Smooth muscle cell (in vitro differentiated cells): ENCODE results near the gene VPS37B. TPM values are rescaled to one million over a fixed set of nuclear protein-coding genes. Genes with fewer than 3 reads are reported as not detected.

Experiments
- DNase-seq: peaks from one replicate; lab custom pipeline; 2025; ENCODE audit not compliant: unreplicated experiment; lab: John Stamatoyannopoulos, UW
- H2AFZ ChIP-seq: fragments of 200-600 bp; sonication (generic); 2 replicates; pipeline ENCODE4 v1.6.0; 2016; ENCODE audit warnings: antibody characterized with exemption, low read depth, mild to moderate bottlenecking
- H3F3A ChIP-seq: fragments of 200-600 bp; sonication (generic); 2 replicates; pipeline ENCODE4 v1.6.0; 2017; ENCODE audit warnings: antibody characterized with exemption, low read depth
- H3K27ac ChIP-seq: fragments of 200-600 bp; sonication (generic); 2 replicates; pipeline ENCODE4 v1.5.1; 2016; ENCODE audit warnings: low read depth, mild to moderate bottlenecking
- H3K27me3 ChIP-seq: fragments of 200-600 bp; sonication (generic); 2 replicates; pipeline ENCODE4 v1.6.1; 2016; ENCODE audit warnings: low read depth, mild to moderate bottlenecking
- H3K36me3 ChIP-seq: fragments of 200-600 bp; sonication (generic); 2 replicates; pipeline ENCODE4 v1.5.1; 2016; ENCODE audit warnings: low read depth
- H3K4me1 ChIP-seq: fragments of 200-600 bp; sonication (generic); 2 replicates; pipeline ENCODE4 v1.5.1; 2016; ENCODE audit warnings: low read depth
- H3K4me2 ChIP-seq: fragments of 200-600 bp; sonication (generic); 2 replicates; pipeline ENCODE4 v1.6.0; 2016; ENCODE audit warnings: mild to moderate bottlenecking
- H3K4me3 ChIP-seq: fragments of 200-600 bp; sonication (generic); 2 replicates; pipeline ENCODE4 v1.5.1; 2016; ENCODE audit warnings: mild to moderate bottlenecking
- H3K79me2 ChIP-seq: fragments of 200-600 bp; sonication (generic); 2 replicates; pipeline ENCODE4 v1.6.0; 2016; ENCODE audit warnings: low read depth, mild to moderate bottlenecking
- H3K9ac ChIP-seq: fragments of 200-600 bp; sonication (generic); 2 replicates; pipeline ENCODE4 v1.6.0; 2016; ENCODE audit warnings: low read depth
- H3K9me3 ChIP-seq: fragments of 200-600 bp; sonication (generic); replicated peaks from 2 replicates; pipeline ENCODE4 v1.5.1; 2016; ENCODE audit warnings: low read depth
- H4K20me1 ChIP-seq: fragments of 200-600 bp; sonication (generic); 2 replicates; pipeline ENCODE4 v1.6.0; 2016; ENCODE audit warnings: low read depth
- WGBS: methylation state at CpG from one replicate; pipeline ENCODE4 v1.1.7; 2016; ENCODE audit warnings: low lambda C conversion rate; 5-methylcytosine and 5-hydroxymethylcytosine counted together
- polyA plus RNA-seq: library from polyadenylated mRNA; unstranded; fragments of >200 nt; fragmentation: Nextera tagmentation; extraction: Ambion mirVana; gene quantifications from 2 replicates; pipeline ENCODE4 v1.2.1, GENCODE V29; 2016
- total RNA-seq: library from RNA; depleted of rRNA; stranded (reverse); fragments of >200 nt; gene quantifications from 2 replicates; pipeline ENCODE4 v1.2.3, GENCODE V29; 2014
- TF ChIP-seq, protein P1 (sequence below): fragments of 200-600 bp; sonication (generic); IDR thresholded peaks from 2 replicates; pipeline ENCODE4 v1.5.1; 2017; ENCODE audit warnings: borderline replicate concordance, mild to moderate bottlenecking, antibody characterized with exemption; ENCODE audit not compliant: insufficient read depth, poor library complexity, severe bottlenecking

The VPS37B gene
- total and polyA plus RNA-seq, 2 experiments from 2014 or later: 20.4 to 25.3 TPM

DNA sequence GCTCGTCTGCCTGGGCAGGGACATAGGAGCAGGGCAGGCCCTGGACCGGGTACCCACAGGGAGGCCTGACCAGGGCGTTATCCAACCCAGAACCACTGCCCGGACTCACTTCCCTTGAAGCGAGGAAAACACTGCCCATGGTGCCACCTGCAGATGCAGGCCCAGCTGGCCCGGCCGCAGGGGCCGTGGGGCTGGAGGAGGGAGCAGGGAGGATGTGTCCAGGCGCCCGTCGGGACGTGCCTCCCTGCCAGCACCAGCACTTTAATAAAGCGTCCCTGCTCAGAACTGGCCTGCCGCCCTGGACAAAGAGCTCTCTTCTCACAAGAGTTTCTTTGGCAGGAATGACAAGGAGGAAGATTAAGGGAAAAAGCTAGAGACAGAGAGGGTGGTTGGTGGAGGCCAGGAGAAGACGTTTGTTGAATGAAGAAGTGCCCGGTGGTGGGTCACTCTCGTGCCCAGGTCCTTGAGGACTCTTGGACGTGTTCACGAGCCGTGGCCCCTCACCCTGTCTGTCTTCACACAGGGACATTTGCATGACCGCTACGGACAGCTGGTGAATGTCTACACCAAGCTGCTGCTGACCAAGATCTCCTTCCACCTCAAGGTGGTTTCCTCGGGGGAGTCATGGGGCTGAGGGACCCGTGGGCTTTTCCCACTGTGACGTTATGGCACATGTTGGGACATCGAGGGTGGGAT lies 46.4 kb downstream of the VPS37B start:
- no peak overlapping the region for H2AFZ ChIP-seq
- DNase-seq: no peak
- no peak overlapping the region for H3K27ac ChIP-seq
- H4K20me1 ChIP-seq: no peaks in the 10 kb centered on the region
- no peak overlapping the region for H3K4me3 ChIP-seq
- H3K4me1 ChIP-seq: no peaks in the 10 kb centered on the region
- WGBS: 91% methylated on average over 26 of the region's 26 CpGs
- no peaks in the 10 kb centered on the region for H3K27me3 ChIP-seq
- no peaks in the 10 kb centered on the region for H3K9me3 ChIP-seq
- H3K4me2 ChIP-seq: no peak overlapping the region
- H3F3A ChIP-seq: no peaks in the 10 kb centered on the region
- H3K79me2 ChIP-seq: no peaks in the 10 kb centered on the region
- no peak overlapping the region for H3K9ac ChIP-seq
- TF ChIP-seq, protein P1, sequence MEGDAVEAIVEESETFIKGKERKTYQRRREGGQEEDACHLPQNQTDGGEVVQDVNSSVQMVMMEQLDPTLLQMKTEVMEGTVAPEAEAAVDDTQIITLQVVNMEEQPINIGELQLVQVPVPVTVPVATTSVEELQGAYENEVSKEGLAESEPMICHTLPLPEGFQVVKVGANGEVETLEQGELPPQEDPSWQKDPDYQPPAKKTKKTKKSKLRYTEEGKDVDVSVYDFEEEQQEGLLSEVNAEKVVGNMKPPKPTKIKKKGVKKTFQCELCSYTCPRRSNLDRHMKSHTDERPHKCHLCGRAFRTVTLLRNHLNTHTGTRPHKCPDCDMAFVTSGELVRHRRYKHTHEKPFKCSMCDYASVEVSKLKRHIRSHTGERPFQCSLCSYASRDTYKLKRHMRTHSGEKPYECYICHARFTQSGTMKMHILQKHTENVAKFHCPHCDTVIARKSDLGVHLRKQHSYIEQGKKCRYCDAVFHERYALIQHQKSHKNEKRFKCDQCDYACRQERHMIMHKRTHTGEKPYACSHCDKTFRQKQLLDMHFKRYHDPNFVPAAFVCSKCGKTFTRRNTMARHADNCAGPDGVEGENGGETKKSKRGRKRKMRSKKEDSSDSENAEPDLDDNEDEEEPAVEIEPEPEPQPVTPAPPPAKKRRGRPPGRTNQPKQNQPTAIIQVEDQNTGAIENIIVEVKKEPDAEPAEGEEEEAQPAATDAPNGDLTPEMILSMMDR: no peak
- no peaks in the 10 kb centered on the region for H3K36me3 ChIP-seq

DNA sequence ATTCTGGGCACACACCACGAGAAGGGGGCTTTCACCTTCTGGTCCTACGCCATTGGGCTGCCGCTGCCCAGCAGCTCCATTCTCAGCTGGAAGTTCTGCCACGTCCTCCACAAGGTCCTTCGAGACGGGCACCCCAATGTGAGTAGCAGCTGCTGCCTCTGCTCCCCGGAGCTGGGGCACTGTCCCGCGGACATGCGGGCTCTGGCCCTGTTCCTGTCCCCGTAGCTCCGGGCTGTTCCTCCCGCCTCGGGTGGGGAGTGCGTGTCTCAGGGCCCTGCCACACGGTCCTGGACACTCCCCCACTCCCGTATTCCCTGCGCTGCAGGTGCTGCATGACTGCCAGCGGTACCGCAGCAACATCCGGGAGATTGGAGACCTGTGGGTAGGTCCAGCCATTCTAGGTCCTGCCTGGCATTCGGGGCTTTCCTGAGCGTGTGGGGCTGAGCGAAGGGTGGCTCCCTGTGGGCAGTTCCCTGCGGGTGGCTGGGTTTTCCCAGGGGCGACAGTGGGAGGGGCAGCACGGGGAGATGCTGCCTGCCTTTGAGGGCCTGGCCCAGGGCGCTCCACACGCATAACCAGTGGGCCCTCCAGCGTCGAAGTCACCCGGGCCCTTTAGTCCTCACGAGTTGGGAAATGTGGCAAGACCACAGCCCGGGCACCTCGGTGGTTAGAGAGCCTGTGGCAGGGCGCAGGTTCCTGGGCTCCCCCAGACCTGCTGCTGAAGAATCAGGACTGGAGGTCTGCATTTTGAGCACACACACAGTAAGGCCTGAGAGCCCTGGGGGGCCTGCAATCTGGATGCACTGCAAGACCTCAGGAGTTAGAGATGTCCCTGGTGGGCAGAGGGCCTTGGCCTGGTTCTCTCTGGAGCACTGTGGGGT lies 47.2 kb downstream of the VPS37B start:
- WGBS: 93% methylated on average over 33 of the region's 36 CpGs
- H3K27me3 ChIP-seq: no peaks in the 10 kb centered on the region

DNA sequence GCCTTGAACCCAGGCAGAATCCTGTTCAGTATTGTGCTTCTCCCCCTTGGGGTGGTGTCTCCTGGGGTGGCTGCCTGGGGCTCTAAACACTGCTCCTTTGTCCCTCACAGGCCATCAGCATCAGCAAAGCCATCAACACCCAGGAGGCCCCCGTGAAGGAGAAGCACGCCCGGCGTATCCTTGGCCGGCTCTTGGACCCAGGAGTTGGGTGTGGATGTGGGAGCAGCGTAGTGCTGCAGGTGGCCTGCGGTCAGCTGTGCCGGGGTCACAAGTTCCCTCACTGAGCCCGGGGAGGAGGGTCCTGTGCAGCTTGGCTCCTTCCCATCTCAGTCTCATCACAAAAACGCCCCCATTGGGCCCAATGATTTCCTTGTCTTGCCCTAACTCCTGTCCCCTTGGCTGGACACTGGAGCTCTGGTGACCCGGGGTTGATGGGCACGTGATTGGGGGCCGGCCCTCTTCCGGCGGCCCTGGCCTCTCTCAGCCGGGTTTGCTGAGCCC lies 48.0 kb downstream of the VPS37B start:
- no peaks in the 10 kb centered on the region for H3K4me1 ChIP-seq
- H4K20me1 ChIP-seq: no peaks in the 10 kb centered on the region
- H3K4me3 ChIP-seq: no peak overlapping the region
- no peaks in the 10 kb centered on the region for H3K36me3 ChIP-seq
- no peak overlapping the region for H3K27ac ChIP-seq
- H3F3A ChIP-seq: no peaks in the 10 kb centered on the region
- no peak for DNase-seq
- 92% methylated on average over 16 of the region's 16 CpGs for WGBS
- no peak overlapping the region for H3K4me2 ChIP-seq
- no peak overlapping the region for H3K9ac ChIP-seq
- H3K79me2 ChIP-seq: no peaks in the 10 kb centered on the region
- TF ChIP-seq, protein P1: no peak
- no peak overlapping the region for H2AFZ ChIP-seq
- no peaks in the 10 kb centered on the region for H3K27me3 ChIP-seq
- H3K9me3 ChIP-seq: no peaks in the 10 kb centered on the region

More for the DNA sequence above, 47.2 kb downstream of the VPS37B start:
- no peaks in the 10 kb centered on the region for H3K9me3 ChIP-seq
- H3K79me2 ChIP-seq: no peaks in the 10 kb centered on the region
- no peak overlapping the region for H2AFZ ChIP-seq
- H3F3A ChIP-seq: no peaks in the 10 kb centered on the region
- no peak overlapping the region for H3K4me3 ChIP-seq
- H3K9ac ChIP-seq: no peak overlapping the region
- H3K4me2 ChIP-seq: no peak overlapping the region
- H3K4me1 ChIP-seq: no peaks in the 10 kb centered on the region
- no peak overlapping the region for H3K27ac ChIP-seq
- DNase-seq: no peak
- H3K36me3 ChIP-seq: no peaks in the 10 kb centered on the region
- TF ChIP-seq, protein P1: no peak
- no peaks in the 10 kb centered on the region for H4K20me1 ChIP-seq
